VCaP (cell line): ENCODE measurements around the gene TYSND1.
"Not testable (repeated sequence)": the region's sequence is repeated elsewhere in the genome, so short reads cannot be mapped to it uniquely, and the experiment has no call there.

Experiments
- H3K27ac ChIP-seq: fragments of 450-650 bp; 2 replicates; pipeline ENCODE4 v1.5.1; 2017
- TF ChIP-seq, protein P1 (sequence below): fragments of 450-650 bp; conservative IDR thresholded peaks from 2 replicates; pipeline ENCODE4 v1.5.1; 2017; ENCODE audit warnings: mild to moderate bottlenecking, moderate library complexity

TYSND1 gene

GRCh38 chr10:70114902-70115301, 31.6 kb downstream of the TYSND1 start:
- no peak overlapping the region for H3K27ac ChIP-seq
- TF ChIP-seq, protein P1, sequence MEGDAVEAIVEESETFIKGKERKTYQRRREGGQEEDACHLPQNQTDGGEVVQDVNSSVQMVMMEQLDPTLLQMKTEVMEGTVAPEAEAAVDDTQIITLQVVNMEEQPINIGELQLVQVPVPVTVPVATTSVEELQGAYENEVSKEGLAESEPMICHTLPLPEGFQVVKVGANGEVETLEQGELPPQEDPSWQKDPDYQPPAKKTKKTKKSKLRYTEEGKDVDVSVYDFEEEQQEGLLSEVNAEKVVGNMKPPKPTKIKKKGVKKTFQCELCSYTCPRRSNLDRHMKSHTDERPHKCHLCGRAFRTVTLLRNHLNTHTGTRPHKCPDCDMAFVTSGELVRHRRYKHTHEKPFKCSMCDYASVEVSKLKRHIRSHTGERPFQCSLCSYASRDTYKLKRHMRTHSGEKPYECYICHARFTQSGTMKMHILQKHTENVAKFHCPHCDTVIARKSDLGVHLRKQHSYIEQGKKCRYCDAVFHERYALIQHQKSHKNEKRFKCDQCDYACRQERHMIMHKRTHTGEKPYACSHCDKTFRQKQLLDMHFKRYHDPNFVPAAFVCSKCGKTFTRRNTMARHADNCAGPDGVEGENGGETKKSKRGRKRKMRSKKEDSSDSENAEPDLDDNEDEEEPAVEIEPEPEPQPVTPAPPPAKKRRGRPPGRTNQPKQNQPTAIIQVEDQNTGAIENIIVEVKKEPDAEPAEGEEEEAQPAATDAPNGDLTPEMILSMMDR, result no peak

GRCh38 chr10:70112071-70112470, 34.4 kb downstream of the TYSND1 start:
- H3K27ac ChIP-seq, result no peak overlapping the region
- TF ChIP-seq, protein P1, result no peak

DNA sequence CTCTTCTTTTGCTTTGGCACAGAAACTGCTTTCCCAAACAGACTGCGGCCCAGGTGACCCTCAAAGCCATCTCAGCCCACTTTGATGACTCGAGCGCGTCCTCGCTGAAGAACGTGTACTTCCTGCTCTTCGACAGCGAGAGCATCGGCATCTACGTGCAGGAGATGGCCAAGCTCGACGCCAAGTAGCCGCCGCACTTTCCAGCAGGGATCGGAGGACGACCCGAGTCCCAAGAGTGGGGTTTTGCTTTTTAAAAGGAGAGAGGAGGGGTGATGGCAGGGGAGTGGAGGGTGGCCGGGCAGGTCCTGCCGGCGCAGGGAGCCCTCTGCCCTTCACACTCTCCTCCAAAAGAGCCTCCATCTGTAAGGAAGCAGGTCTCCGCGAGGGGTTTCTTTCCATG, 35.0 kb downstream of the TYSND1 start:
- H3K27ac ChIP-seq, result no peak overlapping the region
- TF ChIP-seq, protein P1, result no peak

- TF ChIP-seq, protein P1, result no peak
- H3K27ac ChIP-seq, result no peak overlapping the region
Observed at GRCh38 chr10:70109064-70109729, 37.3 kb downstream of the TYSND1 start.

DNA sequence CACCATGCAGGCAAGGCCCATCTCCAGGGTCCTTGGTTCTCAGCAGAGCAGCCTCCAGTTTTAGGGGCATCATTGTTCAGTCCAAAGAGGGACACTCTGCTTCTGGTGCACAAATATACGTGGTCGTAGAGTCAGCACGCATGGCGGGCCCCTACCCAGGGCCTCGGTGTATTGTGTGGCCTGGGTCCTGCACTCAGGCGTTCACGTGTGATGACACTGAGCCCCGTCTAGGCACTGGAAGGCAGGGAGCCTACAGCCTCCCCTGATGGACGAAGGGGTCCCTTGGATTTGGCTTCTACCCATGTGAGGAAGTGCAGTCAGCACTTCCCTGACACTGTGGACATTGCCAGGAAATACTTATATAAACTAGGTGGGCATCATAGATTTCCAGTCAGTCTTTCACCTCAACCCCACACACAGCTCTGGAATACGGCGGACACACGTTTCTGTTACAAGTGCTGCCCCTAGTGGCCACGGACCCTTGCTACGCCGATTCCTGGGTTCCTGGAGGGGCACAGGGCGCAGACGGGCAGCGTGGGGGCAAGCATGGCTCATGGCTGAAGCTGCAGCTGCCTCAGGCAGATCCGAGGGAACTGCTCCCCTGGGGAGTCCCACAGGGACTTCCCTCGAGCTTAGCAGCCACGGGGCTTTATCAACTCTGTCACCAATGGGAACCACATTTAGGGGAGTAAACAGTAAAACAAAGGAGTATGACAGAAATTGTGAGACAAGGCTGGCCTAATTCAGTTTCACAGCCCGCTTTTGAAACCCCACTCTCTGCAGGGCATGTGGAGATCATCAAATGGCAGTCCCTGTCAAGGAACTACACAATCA, 39.3 kb downstream of the TYSND1 start:
- H3K27ac ChIP-seq, result no peak overlapping the region
- TF ChIP-seq, protein P1, result peak; percentile 43

- H3K27ac ChIP-seq, result no peak overlapping the region
- TF ChIP-seq, protein P1, result no peak
Observed at GRCh38 chr10:70101668-70102067, 44.8 kb downstream of the TYSND1 start.

- H3K27ac ChIP-seq, result not testable (repeated sequence)
Observed at GRCh38 chr10:70101068-70101562, 45.4 kb downstream of the TYSND1 start.

DNA sequence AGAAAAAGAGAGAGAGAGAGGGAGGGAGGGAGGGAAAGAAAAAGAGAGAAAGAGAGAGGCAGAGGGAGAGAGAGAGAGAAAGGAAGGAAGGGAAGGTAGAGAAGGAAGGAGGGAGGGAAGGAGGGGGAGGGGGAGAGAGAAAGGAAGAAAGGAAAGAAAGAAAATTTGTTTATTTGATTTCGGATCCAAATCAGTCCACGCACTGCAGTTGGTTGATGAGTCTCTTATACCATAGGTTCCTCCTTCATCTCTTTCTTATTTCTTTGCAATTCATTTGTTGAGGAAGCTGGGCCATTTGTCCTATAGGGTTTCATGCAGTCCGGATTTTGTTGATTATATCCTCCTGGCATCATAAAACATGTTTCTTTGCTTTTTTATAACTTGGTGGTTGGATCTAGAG, 48.2 kb downstream of the TYSND1 start:
- no peak overlapping the region for H3K27ac ChIP-seq
- TF ChIP-seq, protein P1, result no peak
